KOPT-K1 (cell line): ENCODE data around the gene TRIM4.
A peak's percentile ranks its signal among the peaks of the same experiment; 100 is the strongest.

Experiments used
- H3K27ac ChIP-seq: fragments of 200-600 bp; sonication (generic); 2 replicates; pipeline ENCODE4 v1.5.1; 2016; ENCODE audit warnings: antibody characterized with exemption, mild to moderate bottlenecking, low read depth, low read length; ENCODE audit not compliant: poor library complexity, severe bottlenecking
- H3K36me3 ChIP-seq: fragments of 200-600 bp; sonication (generic); 2 replicates; pipeline ENCODE4 v1.5.1; 2017; ENCODE audit warnings: antibody characterized with exemption, mild to moderate bottlenecking, low read length, moderate library complexity; ENCODE audit not compliant: insufficient read depth
- H3K9me3 ChIP-seq: fragments of 200-600 bp; sonication (generic); 2 replicates; pipeline ENCODE4 v1.5.1; 2017; ENCODE audit warnings: antibody characterized with exemption, low read length, mild to moderate bottlenecking; ENCODE audit not compliant: insufficient read depth, poor library complexity, severe bottlenecking

Gene TRIM4

DNA sequence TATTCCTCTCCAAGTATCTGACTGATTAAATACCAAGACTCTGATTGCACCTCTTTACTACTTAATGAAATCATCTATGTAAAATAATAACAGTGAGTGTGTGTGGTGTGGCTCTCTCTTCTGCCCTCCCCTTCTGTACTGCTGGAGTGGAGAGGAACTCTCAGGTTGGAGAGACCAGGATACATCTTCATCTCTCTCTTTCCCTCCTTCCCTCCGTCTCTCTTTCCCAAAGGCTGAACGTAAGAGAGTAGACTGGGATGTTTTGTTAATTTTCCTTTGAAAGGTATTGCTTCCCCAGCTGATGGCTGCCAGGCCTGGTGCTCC lies 10.4 kb upstream of the TRIM4 start:
- Histone ChIP-seq H3K9me3 (no peaks in the 10 kb centered on the region), H3K27ac (no peak overlapping the region), H3K36me3 (no peaks in the 10 kb centered on the region)

DNA sequence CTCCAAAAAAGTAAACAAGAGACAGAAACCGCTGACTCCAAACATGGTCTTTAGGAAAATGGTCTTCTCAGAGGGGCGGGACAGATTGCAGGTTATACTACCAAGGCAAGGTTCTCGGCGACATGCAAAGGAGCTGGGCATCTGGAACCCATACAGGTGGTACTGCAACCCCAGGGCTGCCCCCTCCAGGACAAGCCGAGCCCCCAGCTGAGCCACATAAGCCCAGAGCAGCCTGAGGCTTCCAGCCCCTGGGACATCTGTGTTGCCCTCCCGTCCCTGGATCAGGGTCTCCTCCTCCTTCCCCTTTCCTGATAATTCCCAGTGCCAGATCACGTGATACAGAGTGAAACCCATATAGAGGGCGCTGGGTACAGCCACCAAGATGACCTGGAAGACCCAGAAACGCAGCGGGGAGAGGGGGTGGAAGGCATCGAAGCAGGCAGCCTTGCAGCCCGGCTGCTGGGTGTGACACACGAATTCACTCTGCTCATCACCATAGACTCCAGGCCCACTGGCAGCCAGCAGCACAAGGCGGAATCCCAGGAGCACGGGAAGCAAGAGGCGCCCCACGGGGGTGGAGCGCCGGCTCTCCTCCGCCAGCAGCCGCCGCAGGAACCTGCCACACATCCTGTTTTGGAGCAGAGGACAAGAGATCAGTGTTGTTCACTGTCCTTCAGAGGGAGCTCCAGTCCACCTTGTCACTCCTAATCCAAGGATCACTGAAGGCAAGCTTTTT lies 9.8 kb upstream of the TRIM4 start, which contains the start of gene GJC3:
TSS of gene GJC3 (minus strand) at position 627 of the 736 bp plus-strand sequence. CDS start at position 627, 0 bp downstream.
- H3K36me3 ChIP-seq: no peaks in the 10 kb centered on the region
- H3K27ac ChIP-seq: no peak within 1 kb of the TSS
- no peaks in the 10 kb centered on the region for H3K9me3 ChIP-seq

DNA sequence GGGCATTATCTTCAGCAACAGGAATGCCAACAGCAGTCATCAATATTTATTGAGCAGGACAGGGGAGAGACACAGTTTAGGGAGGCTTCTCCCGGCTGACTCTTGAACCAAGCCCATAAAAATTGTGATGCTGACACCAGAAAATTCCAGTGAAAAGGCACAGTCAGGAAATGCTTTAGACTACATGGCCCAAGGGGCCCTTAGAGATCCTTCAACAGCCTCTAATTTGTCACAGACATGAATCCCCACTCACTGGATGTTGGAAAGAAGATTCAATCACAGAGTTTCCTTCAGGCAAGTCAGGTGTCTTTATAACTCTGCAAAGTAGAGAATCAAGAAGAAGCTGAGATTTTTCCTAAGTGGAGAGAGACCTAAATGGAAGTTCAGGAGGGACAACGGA lies 8.9 kb upstream of the TRIM4 start:
- H3K9me3 ChIP-seq: no peaks in the 10 kb centered on the region
- no peaks in the 10 kb centered on the region for H3K36me3 ChIP-seq
- H3K27ac ChIP-seq: no peak overlapping the region

DNA sequence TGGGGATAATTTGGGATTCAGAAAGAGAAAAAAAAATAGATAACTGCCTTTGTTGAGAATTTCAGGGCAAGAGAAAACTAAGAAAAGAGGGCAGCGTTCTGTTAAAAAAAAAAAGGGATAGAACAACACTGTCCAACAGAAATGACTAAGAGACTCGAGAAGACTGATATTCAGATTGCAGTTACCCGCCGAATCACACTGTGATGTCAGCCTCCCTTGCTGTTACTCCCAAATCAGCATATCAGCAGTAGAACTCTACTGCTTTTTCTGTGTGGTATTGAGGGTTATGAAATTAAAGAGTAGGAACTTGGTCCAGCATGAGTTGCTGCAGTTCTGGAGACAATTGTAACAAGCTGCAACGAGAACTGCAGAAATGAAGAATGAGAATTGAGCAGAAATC lies 8.2 kb upstream of the TRIM4 start:
- Histone ChIP-seq H3K36me3 (no peaks in the 10 kb centered on the region), H3K9me3 (no peaks in the 10 kb centered on the region), H3K27ac (no peak overlapping the region)

DNA sequence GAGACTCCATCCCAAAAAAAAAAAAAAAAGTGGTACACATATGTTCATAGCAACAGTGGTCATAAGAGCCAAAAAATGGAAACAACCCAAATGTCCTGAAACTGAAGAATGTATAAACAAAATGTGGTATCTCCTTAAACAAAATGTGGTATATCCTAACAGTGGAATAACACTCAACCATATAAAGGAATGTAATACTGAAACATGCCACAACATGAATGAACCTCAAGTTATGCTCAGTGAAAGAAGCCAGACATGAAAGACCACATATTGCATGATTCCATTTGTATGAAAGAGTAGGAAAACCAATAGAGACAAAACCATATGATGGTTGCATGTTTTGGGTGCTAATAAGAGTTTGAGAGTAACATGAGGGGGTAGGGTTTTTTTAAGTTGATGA lies 7.0 kb upstream of the TRIM4 start:
- H3K36me3 ChIP-seq: no peaks in the 10 kb centered on the region
- no peaks in the 10 kb centered on the region for H3K9me3 ChIP-seq
- no peak overlapping the region for H3K27ac ChIP-seq

DNA sequence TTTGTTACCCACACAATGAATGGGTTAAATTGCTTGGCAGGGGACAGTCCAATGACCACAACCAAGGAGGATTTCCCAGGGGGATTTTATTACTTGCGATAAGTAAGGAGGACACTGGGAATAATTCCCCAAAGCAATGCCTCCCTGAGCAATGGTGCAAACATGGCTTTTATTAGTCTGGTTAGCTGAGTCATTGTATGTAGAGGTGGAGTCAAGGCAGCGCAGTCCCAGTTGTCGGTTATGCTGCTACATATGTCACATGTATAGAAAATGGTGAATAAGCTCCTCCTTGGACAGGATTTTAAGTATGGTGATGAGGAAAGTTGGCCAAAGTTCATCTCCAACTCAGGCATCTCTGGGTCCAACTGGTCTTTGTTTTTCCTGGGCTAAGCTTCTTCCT lies 3.9 kb upstream of the TRIM4 start:
- Histone ChIP-seq H3K9me3 (no peaks in the 10 kb centered on the region), H3K36me3 (no peaks in the 10 kb centered on the region), H3K27ac (no peak overlapping the region)

DNA sequence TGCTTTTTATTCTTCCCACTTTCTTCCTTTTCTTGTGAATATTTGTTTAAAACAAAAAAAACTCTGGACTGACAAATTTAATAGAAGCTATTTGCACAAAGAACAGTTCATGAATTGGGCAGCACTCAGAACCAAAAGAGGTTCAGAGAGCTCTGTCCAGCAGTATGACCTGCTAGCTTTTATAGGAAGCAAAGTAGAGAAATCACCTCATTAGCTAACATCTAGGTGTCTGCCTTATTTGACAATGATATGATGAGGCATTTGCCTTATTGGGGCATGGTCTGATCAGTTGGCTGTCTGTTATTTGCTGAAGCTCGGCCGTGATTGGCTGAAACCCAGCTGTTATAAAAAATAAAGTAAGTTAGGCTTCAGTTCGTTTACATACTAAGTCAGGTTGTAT lies 819 bp upstream of the TRIM4 start:
- Histone ChIP-seq H3K9me3 (no peaks in the 10 kb centered on the region), H3K27ac (peak overlapping the region; percentile 83), H3K36me3 (peaks cover 23% of the 10 kb centered on the region)

DNA sequence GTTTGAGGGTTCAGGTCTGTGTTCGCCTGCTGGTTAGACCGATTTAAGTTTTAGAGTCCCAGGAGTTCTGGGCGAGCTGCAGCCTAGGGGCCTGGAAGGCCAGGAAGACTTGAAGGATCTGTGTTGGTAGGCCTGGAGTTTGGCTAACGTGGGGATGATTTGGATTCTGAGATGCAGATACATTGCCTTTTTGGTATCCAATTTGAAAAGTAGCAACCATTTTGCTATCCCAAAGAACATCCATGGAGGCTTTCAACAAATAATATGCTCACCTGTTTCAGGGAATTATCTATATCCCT lies 433 bp upstream of the TRIM4 start:
- peaks cover 26% of the 10 kb centered on the region for H3K36me3 ChIP-seq
- H3K27ac ChIP-seq: peak overlapping the region; percentile 83
- H3K9me3 ChIP-seq: no peaks in the 10 kb centered on the region

DNA sequence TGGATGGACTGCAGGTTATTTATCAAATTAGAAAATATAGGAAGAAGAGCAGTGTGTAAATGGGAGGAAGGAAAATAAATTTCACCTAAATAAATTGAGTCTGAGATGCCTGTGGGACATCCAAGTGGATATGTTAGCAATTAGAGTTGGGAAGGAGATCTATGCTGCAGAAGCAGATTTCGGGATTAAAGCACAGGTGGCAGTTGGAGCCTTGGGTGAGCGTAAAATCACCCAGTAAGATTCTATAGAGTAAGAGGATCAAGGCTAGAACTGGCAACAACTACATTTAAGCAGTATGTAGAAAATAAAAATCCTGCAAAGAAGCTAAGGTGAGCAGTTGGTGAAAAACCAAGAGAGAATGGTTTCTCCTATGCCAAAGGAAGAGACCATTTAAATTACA lies 8.4 kb downstream of the TRIM4 start:
- H3K9me3 ChIP-seq: no peaks in the 10 kb centered on the region
- peaks cover 87% of the 10 kb centered on the region for H3K36me3 ChIP-seq
- no peak overlapping the region for H3K27ac ChIP-seq

DNA sequence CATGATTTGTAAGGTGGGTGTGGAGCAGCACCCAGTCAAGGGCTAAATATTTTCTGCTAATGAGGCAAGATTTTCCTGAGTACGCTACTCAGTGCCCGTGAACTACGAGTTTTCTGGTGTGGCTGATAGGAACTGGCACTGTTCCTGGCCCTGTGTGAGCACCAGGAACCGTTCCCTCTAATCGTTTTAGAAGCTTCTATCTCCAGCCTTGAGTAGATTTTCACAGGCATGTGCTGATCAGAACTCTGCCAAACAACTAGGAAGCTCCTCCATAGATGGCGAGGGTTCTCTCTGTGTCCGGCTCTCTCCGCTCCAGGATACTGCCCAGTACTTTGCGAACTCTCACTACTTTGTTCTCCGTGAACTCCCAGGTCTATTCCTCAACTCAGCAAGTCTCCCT lies 17.7 kb downstream of the TRIM4 start:
- Histone ChIP-seq H3K36me3 (peaks cover 95% of the 10 kb centered on the region), H3K27ac (no peak overlapping the region), H3K9me3 (no peaks in the 10 kb centered on the region)

DNA sequence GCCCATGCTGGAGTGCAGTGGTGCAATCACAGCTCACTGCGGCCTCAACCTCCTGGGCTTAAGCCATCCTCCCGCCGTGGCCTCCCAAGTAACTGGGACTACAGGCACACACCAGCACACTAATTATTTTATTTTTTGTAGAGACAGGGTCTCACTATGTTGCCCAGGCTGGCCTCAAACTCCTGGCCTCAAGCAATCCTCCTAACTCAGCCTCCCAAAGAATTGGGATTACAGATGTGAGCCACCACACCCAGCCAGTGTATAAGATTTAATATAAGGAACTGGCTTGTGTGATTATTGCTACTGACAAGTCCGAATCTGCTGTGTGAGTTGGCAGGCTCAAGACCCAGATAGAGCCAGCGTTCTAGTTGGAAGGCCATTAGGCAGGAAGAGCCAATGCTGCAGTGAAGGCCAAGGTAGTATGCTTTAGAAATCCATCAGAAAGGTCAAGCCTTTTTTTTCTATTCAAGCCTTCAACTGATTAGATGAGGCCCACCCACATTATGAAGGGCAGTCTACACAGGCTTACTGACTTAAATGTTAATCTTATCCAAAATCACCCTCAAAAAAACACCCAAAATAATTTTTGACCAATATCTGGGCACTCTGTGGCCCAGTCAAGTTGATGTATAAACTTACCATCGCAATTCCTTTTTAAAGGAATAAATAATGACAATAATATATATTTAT lies 19.4 kb downstream of the TRIM4 start:
- peaks cover 79% of the 10 kb centered on the region for H3K36me3 ChIP-seq
- no peak overlapping the region for H3K27ac ChIP-seq
- H3K9me3 ChIP-seq: no peaks in the 10 kb centered on the region

DNA sequence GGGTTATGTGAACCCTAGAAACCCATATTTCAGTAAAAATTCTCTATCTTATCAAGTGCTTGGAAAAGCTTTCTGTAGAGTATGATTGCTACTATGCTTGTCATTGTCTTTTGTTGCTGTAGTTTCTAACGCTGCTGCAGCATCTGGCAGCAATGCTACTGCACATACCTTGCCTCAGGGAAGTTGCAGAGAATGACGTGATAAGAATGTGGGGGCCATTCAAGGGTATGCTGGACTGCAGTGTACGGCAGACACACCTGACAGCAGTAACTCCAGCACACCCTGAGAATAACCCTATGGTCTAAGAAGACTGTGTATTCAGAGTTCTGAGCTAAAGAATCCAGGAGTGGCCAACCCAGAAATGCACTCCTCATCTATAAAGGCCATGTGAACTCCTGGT lies 20.5 kb downstream of the TRIM4 start:
- no peak overlapping the region for H3K27ac ChIP-seq
- peaks cover 68% of the 10 kb centered on the region for H3K36me3 ChIP-seq
- no peaks in the 10 kb centered on the region for H3K9me3 ChIP-seq

DNA sequence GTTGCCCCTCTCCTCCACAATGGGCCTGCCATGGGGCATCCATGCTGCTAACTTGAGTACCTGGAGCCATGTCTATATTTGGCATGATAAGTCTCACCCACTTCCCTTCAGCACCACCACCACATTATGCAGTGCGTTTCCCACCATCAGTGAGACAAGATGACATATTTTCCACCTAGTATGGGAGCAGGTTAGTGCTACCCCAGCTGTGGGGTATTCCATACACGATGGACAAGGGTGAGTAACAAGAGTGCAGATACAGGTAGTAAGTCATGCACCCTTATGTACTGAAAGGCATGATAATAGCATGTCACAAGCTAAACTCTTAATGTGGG lies 21.3 kb downstream of the TRIM4 start:
- peaks cover 59% of the 10 kb centered on the region for H3K36me3 ChIP-seq
- H3K9me3 ChIP-seq: no peaks in the 10 kb centered on the region
- H3K27ac ChIP-seq: no peak overlapping the region

DNA sequence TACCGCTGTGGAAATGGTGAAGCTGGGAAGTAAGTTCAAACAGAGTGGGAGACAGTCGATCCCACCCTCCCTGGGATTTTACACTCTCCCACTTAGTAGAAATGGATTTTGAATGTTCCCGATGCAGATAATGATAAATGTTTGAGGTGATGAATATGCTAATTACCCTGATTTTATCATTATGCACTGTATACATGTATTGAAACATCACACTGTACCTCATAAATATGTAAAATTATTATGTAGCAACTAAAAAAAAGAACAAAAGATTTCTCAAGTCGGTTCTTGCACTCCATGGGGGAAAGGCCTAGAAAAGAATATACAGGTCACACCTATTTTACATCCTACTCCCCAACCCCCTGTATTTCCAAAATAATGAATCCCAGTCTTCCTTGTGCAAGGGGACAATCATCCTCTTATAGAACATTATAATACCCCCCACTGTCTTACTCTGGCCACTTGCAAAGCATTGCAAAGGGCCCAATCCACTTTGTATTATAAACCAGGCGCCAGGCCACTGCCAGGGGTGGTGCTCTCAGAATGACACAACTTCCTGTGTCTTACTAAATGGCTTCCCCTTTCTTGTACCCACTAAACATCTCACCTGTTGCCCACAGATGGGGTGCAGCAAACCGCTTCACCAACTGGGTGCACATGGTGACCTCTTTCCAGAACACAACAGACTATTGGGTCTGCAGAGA lies 21.9 kb downstream of the TRIM4 start:
- Histone ChIP-seq H3K36me3 (peaks cover 54% of the 10 kb centered on the region), H3K9me3 (no peaks in the 10 kb centered on the region), H3K27ac (no peak overlapping the region)

DNA sequence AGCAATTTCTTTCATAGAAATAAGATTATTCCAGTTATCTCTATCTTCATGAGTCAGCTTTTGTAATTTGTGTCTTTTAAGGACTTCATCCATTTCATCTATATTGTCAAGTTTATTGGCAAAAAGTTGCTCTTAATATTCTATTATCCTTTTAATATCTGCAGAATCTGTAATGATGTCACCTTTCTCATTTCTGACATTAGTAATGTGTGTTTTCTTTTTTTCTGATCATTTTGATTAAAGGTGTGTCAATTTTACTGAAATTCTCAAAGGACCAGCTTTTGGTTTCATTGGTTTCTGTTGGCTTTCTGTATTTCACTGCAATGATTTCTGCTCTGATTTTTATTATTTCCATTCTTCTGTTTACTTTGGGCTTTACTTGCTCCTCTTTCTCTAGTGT lies 24.6 kb downstream of the TRIM4 start:
- Histone ChIP-seq H3K27ac (no peak overlapping the region), H3K36me3 (peaks cover 49% of the 10 kb centered on the region), H3K9me3 (peaks cover 8% of the 10 kb centered on the region)

DNA sequence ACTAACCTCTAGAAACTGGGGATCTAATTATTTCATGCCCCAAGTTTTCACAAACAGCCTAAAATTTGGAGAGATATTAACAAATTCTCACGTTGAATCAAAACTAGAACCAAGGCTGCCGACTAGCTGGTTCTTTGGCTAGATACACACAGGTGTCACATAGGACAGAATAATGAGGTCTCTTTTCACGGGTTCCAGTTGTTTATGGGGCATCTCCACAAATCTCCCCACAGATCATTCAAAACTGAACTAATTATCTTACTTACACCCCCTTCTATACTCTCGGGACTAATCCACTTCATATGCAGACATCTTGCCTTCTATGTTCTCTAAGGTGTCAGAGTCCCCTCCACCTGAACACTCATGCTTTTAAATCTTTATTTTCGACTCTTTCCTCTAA lies 26.1 kb downstream of the TRIM4 start:
- Histone ChIP-seq H3K27ac (no peak overlapping the region), H3K36me3 (peaks cover 41% of the 10 kb centered on the region; the same call in 1 of the 2 replicates), H3K9me3 (peaks cover 17% of the 10 kb centered on the region)
